ENCODE results near the gene GNAI3. TPM values are rescaled to one million over a fixed set of nuclear protein-coding genes. Genes with fewer than 3 reads are reported as not detected.

Gene GNAI3
- total and polyA plus RNA-seq, 2 of the 13 experiments (the other 11 are each of a cell fraction or from before 2014, with no cell fraction given) = 4.3 to 9.0 TPM

GRCh38 chr1:109586055-109586454, 37.6 kb downstream of the GNAI3 start (continued):
- TF ChIP-seq ZBTB7B (CRISPR knock-in tag; IDR thresholded peaks at IDR 0.05) = 0 out of 2 replicates have a peak, but pooled peaks have one; percentile 26
- TF ChIP-seq GTF3A (CRISPR knock-in tag; conservative IDR thresholded peaks at IDR 0.05) = no peak
- 0 out of 2 replicates have a peak, but pooled peaks have one; percentile 42 for TF ChIP-seq ZMYM4 (CRISPR knock-in tag; IDR thresholded peaks at IDR 0.05)
- TF ChIP-seq FOSL2 (CRISPR knock-in tag; IDR thresholded peaks at IDR 0.05) = 0 out of 2 replicates have a peak, but pooled peaks have one; percentile 14
- TF ChIP-seq NR2F6 (IDR thresholded peaks at IDR 0.05) = peak; percentile 50; the same call in 1 of the 2 replicates
- peak; percentile 46; the same call in 1 of the 2 replicates for TF ChIP-seq NR2F6 (CRISPR knock-in tag; IDR thresholded peaks at IDR 0.05)
- 0 out of 2 replicates have a peak, but pooled peaks have one; percentile 13 for TF ChIP-seq ONECUT2 (CRISPR knock-in tag; IDR thresholded peaks at IDR 0.05)
- peak; percentile 45; the same call in 1 of the 2 replicates for TF ChIP-seq FOXO1 (CRISPR knock-in tag; IDR thresholded peaks at IDR 0.05)
- peak; percentile 53 for TF ChIP-seq PPARG (CRISPR knock-in tag; conservative IDR thresholded peaks at IDR 0.05)
- peak; percentile 32; the same call in 1 of the 2 replicates for TF ChIP-seq ZNF124 (CRISPR knock-in tag; IDR thresholded peaks at IDR 0.05)
- TF ChIP-seq, protein P1, sequence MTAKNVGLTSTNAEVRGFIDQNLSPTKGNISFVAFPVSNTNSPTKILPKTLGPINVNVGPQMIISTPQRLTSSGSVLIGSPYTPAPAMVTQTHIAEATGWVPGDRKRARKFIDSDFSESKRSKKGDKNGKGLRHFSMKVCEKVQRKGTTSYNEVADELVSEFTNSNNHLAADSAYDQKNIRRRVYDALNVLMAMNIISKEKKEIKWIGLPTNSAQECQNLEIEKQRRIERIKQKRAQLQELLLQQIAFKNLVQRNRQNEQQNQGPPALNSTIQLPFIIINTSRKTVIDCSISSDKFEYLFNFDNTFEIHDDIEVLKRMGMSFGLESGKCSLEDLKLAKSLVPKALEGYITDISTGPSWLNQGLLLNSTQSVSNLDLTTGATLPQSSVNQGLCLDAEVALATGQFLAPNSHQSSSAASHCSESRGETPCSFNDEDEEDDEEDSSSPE (CRISPR knock-in tag; IDR thresholded peaks at IDR 0.05) = 0 out of 2 replicates have a peak, but pooled peaks have one; percentile 29
- TF ChIP-seq ZC3H4 (CRISPR knock-in tag; IDR thresholded peaks at IDR 0.05; ENCODE audit: borderline replicate concordance) = no peak
- no peak for TF ChIP-seq ZNF569 (CRISPR knock-in tag; IDR thresholded peaks at IDR 0.05; ENCODE audit: borderline replicate concordance)
- TF ChIP-seq ZNF773 (CRISPR knock-in tag; IDR thresholded peaks at IDR 0.05; ENCODE audit: borderline replicate concordance) = no peak
- TF ChIP-seq FOXP4 (CRISPR knock-in tag; IDR thresholded peaks at IDR 0.05) = peak; percentile 68
- peak; percentile 31; the same call in 1 of the 2 replicates for TF ChIP-seq KAT7 (CRISPR knock-in tag; IDR thresholded peaks at IDR 0.05; ENCODE audit: borderline replicate concordance)
- no peak for TF ChIP-seq ZFP82 (CRISPR knock-in tag; IDR thresholded peaks at IDR 0.05; ENCODE audit: borderline replicate concordance)
- no peak for TF ChIP-seq ZNF577 (CRISPR knock-in tag; IDR thresholded peaks at IDR 0.05; ENCODE audit: borderline replicate concordance, low read depth)
- TF ChIP-seq RFXANK (CRISPR knock-in tag; IDR thresholded peaks at IDR 0.05) = no peak
- TF ChIP-seq, protein P2, sequence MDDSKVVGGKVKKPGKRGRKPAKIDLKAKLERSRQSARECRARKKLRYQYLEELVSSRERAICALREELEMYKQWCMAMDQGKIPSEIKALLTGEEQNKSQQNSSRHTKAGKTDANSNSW (CRISPR knock-in tag; IDR thresholded peaks at IDR 0.05; ENCODE audit: borderline replicate concordance) = no peak
- TF ChIP-seq THAP9 (CRISPR knock-in tag; IDR thresholded peaks at IDR 0.05; ENCODE audit: borderline replicate concordance) = no peak
- 0 out of 2 replicates have a peak, but pooled peaks have one; percentile 20 for TF ChIP-seq ZSCAN9 (CRISPR knock-in tag; IDR thresholded peaks at IDR 0.05; ENCODE audit: borderline replicate concordance)
- peak; percentile 50; the same call in 1 of the 2 replicates for TF ChIP-seq ELF3 (CRISPR knock-in tag; IDR thresholded peaks at IDR 0.05)
